Epithelial cell of esophagus (primary cell): ENCODE data around the gene HYPK.
A peak's percentile ranks its signal among the peaks of the same experiment; 100 is the strongest.

Experiments used
- DNase-seq: peaks from one replicate; pipeline ENCODE4 v3.0.0; 2010; ENCODE audit warnings: low read depth
- H3K4me3 ChIP-seq: 2 replicates; pipeline ENCODE4 v1.5.1; 2011; ENCODE audit warnings: mild to moderate bottlenecking, low read length, control low read depth
- TF ChIP-seq, protein P1 (sequence below): IDR thresholded peaks from 2 replicates; pipeline ENCODE4 v1.5.1; 2011; ENCODE audit warnings: low read depth, mild to moderate bottlenecking, low read length, control low read depth, inconsistent platforms; ENCODE audit not compliant: insufficient read depth; ENCODE audit errors: missing control alignments

HYPK gene

DNA sequence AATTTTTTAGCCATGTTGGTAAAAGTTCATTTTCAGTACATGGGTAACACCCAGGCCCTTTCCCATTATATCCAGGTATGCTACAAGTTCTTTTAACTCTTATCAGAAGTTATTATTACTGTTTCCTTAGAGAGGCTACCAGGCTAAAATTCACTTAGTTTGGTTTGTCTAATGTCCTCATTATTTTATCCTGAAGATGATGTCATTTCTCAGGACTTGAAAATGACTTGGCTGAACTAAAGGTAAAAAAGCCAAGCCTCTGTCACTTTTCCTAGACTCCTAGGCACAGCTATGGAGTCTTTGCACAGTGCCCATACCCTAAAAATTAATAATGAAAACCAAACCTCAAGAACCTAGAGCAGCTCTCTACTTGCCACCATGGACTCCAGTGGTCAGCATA, 27.8 kb upstream of the HYPK start:
- H3K4me3 ChIP-seq = no peak overlapping the region
- no peak for DNase-seq
- TF ChIP-seq, protein P1, sequence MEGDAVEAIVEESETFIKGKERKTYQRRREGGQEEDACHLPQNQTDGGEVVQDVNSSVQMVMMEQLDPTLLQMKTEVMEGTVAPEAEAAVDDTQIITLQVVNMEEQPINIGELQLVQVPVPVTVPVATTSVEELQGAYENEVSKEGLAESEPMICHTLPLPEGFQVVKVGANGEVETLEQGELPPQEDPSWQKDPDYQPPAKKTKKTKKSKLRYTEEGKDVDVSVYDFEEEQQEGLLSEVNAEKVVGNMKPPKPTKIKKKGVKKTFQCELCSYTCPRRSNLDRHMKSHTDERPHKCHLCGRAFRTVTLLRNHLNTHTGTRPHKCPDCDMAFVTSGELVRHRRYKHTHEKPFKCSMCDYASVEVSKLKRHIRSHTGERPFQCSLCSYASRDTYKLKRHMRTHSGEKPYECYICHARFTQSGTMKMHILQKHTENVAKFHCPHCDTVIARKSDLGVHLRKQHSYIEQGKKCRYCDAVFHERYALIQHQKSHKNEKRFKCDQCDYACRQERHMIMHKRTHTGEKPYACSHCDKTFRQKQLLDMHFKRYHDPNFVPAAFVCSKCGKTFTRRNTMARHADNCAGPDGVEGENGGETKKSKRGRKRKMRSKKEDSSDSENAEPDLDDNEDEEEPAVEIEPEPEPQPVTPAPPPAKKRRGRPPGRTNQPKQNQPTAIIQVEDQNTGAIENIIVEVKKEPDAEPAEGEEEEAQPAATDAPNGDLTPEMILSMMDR = no peak

GRCh38 chr15:43774062-43774461, 26.3 kb upstream of the HYPK start:
- TF ChIP-seq, protein P1 = no peak
- H3K4me3 ChIP-seq = no peak overlapping the region
- no peak for DNase-seq

DNA sequence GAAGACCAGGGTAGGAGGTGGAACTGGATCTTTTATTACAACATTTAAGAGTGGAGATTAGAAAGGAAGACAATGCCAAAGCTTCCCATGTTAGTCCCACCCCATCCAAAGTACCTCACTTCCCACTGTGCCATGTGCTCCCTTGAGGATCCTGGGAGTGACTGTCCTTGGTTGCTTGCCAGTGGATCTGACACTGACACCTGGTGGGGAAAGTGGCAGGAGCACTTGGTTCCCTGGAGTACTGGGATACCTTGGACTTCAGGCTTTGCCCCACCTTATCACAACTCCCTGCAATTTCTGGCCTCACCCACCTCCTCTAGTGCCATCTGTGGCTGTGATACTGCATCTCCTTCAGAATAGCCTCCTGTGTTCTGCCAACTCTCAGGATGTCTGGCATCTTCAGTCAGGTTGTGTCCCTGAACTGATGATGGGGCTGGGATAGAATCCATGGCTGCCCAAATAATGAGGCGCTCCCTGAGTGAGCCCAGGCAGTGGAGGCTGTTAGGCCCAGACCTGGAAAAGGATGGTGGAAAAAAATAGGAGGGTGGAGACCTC, 24.9 kb upstream of the HYPK start:
- TF ChIP-seq, protein P1 = peak; percentile 81
- DNase-seq = peak; percentile 87
- peak overlapping the region; percentile 93 for H3K4me3 ChIP-seq

- TF ChIP-seq, protein P1 = no peak
- peak; percentile 36 for DNase-seq
- H3K4me3 ChIP-seq = peak overlapping the region; percentile 93
Measured at GRCh38 chr15:43776101-43776717, 24.2 kb upstream of the HYPK start.

DNA sequence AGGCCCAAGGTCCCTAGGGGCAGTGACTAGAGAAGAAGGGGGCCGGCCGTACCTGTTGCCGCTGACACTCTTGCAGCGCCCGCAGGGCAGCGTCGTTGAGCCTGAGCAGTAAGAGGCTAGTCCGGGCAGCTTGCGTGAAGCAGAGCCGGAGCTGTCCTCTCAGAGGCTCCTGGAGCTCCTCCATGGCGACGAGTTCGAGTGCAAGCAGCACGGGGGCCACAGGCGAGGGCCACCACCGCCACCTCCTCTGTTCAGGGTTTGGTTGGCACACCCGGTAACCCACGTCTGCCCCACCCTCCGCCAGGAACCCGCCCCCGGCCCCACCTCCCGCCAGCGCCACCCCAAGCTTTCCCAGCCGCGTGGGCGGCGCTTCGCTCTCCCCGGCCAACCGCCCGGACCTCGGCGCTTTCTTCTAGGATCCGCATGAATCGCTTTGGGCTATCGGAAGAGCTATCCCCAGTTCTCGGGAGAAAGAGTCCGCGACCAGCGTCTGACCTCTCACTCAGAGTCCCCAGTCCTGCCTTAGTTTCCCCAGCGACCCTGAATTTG, 23.6 kb upstream of the HYPK start, which contains the start of gene ELL3:
Gene ELL3, minus strand, starts transcription at position 249 of the 549 bp plus-strand sequence. Its CDS starts 65 bp downstream, at position 184.
- peak; percentile 90 for DNase-seq
- peak within 1 kb of the TSS; percentile 93 for H3K4me3 ChIP-seq
- TF ChIP-seq, protein P1 = no peak

DNA sequence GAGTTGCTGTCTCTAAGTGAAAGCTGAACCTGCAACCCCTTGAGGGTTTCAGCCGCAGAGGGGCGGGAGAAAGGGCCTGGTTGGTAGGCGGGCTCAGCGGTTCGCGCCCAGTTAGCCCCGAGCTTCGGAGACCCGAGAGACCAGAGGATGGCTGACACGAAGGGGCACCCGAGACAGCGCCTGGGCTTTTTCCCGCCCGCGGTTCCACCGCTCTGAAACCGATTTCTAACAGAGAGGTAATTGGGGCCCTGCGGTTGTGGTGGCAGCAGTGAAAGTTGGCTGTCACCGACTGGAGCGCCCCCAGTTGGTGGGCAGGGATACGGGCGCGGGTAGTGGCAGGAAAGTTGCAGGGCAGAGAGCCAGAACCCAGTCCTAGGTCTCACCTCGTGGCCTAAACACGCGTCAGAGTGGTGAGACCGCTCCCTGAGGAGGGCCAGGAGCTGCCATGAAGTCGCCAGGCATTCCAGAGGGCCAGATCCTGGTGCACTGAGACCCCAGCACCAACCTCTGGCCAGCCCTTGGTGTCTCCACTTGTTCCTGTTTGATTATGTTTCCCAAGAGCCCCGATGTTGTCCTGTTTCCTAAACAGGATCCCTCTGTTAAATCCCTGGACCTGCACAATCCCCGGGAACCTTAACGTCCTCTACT, 23.0 kb upstream of the HYPK start:
- DNase-seq = peak; percentile 78
- peak overlapping the region; percentile 93 for H3K4me3 ChIP-seq
- TF ChIP-seq, protein P1 = peak; percentile 89

DNA sequence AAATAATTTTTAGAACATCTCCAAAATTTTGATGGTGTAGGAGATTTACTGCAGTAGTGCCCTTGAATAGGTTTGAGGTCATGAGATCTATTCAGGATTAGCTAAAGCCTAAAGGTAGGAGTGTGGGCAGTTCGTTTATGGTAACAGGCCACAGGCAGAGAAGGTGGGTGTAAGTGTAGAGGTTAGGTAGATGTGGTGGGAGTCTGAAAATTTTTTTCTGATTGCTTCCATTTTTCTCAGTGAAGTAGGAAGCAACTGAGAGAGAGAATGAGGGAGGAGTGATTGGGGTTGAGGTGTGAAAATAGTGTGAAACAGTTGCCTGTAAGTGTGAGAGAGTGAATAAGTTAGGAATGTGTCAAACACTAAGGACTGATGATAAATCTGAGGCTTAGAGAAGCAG, 21.4 kb upstream of the HYPK start:
- no peak overlapping the region for H3K4me3 ChIP-seq
- no peak for DNase-seq
- TF ChIP-seq, protein P1 = no peak
